Activated CD8-positive, alpha-beta T cell treated with anti-CD3 and anti-CD28 coated beads for 36 hours (primary cell): ENCODE measurements around the gene DDX10. TPM values are rescaled to one million over a fixed set of nuclear protein-coding genes. Genes with fewer than 3 reads are reported as not detected.

Experiments
- ATAC-seq: fragments of 200-7000 bp; cut with Tn5 transposase; one replicate; pipeline ENCODE4 v1.10.0; 2021; ENCODE audit warnings: mild to moderate bottlenecking, moderate library complexity
- CTCF ChIA-PET: fragments of 350-600 bp; sonication (Branson Sonifier 250); formaldehyde crosslinking; loops from one replicate; lab custom pipeline; 2021; ENCODE audit warnings: antibody characterized with exemption; lab: Charles Lee
- POLR2A ChIA-PET: fragments of 350-600 bp; sonication (Branson Sonifier 250); formaldehyde crosslinking; loops from one replicate; lab custom pipeline; 2021; ENCODE audit warnings: antibody characterized with exemption; lab: Charles Lee
- DNase-seq: peaks from one replicate; pipeline ENCODE4 v3.0.0-alpha.2; 2020
- H3K27ac Mint-ChIP-seq: one replicate; pipeline ENCODE4 v1.8.0; 2021; ENCODE audit warnings: mild to moderate bottlenecking, mixed read lengths
- H3K27me3 Mint-ChIP-seq: one replicate; pipeline ENCODE4 v1.8.0; 2021; ENCODE audit warnings: mixed read lengths
- H3K36me3 Mint-ChIP-seq: one replicate; pipeline ENCODE4 v1.8.0; 2021; ENCODE audit warnings: low read depth, mixed read lengths
- H3K4me1 Mint-ChIP-seq: one replicate; pipeline ENCODE4 v1.8.0; 2021; ENCODE audit warnings: low read depth, mixed read lengths
- H3K4me3 Mint-ChIP-seq: one replicate; pipeline ENCODE4 v1.8.0; 2021; ENCODE audit warnings: mild to moderate bottlenecking, moderate library complexity, mixed read lengths
- H3K9me3 Mint-ChIP-seq: one replicate; pipeline ENCODE4 v1.8.0; 2021; ENCODE audit warnings: mixed read lengths
- intact Hi-C: fragments of 100-400 bp; cut with micrococcal nuclease; formaldehyde crosslinking; loops from one replicate; pipeline ENCODE4 v1.10.0; 2022
- total RNA-seq, 2 experiments: library from RNA; stranded (reverse); gene quantifications; one replicate each; pipeline ENCODE4 v1.2.3, GENCODE V29; 2021
- TF ChIP-seq, protein P1 (sequence below): fragments of 200-600 bp; IDR thresholded peaks from one replicate; pipeline ENCODE4 v1.8.0; 2022; ENCODE audit warnings: antibody characterized with exemption, mild to moderate bottlenecking

Gene DDX10
- total RNA-seq, 2 experiments from 2014 or later, result 45.4 to 46.3 TPM

DNA sequence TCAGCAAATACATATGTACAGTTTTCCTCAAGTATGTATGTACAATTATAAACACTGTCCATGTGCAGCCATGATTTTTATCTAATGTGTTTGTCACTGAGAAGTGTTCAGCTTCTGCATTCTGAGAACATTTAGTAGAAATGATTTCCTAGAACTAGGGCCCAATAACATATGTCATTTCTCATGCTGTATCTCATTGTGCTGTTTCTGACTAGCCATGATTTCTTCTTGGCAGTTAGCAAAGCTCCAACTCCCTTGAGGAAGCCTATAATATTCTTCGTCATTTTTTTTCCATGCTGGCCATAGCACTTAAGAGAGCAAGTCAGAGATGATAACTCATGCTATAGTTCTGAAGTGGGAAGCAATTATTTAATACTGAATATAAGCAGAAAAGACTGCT, 187.8 kb downstream of the DDX10 start:
- no peak overlapping the region for H3K27ac Mint-ChIP-seq
- intact Hi-C loops, result loop anchor here (10.0 kb wide), 1 partner anchor 118 kb away; no protein-coding TSS in a partner anchor
- no peak for ATAC-seq

DNA sequence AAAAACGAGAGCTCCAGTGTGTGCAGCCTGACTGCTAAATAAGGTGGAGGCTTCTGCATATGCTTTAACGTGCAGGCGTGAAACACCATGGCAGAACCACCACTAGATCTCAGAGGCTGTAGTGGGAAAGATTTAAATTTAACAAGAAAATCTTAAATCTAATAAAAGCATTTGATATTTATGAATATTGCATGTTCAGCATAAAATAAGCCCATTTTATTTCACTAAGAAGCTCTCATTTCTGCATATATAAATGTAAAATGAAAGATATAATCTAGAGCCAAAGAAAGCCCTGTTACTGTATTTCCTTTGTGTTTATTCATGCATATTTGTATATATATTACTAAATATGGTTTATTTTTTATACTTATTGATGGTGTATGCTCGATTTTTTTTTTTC, 188.3 kb downstream of the DDX10 start:
- Mint-ChIP-seq H3K27ac (no peak overlapping the region), H3K4me1 (peaks cover 28% of the 10 kb centered on the region), H3K4me3 (no peak overlapping the region), H3K27me3 (no peaks in the 10 kb centered on the region), H3K9me3 (no peaks in the 10 kb centered on the region), H3K36me3 (peaks cover 4% of the 10 kb centered on the region)
- CTCF ChIA-PET, result interaction anchor here (1.1 to 1.4 kb wide), 2 partner anchors 16 to 119 kb away, joined by 3 to 5 read pairs; no protein-coding TSS in a partner anchor
- POLR2A ChIA-PET, result no interaction called here
- TF ChIP-seq, protein P1, sequence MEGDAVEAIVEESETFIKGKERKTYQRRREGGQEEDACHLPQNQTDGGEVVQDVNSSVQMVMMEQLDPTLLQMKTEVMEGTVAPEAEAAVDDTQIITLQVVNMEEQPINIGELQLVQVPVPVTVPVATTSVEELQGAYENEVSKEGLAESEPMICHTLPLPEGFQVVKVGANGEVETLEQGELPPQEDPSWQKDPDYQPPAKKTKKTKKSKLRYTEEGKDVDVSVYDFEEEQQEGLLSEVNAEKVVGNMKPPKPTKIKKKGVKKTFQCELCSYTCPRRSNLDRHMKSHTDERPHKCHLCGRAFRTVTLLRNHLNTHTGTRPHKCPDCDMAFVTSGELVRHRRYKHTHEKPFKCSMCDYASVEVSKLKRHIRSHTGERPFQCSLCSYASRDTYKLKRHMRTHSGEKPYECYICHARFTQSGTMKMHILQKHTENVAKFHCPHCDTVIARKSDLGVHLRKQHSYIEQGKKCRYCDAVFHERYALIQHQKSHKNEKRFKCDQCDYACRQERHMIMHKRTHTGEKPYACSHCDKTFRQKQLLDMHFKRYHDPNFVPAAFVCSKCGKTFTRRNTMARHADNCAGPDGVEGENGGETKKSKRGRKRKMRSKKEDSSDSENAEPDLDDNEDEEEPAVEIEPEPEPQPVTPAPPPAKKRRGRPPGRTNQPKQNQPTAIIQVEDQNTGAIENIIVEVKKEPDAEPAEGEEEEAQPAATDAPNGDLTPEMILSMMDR, result no peak
- ATAC-seq (no peak), DNase-seq (no peak)
- intact Hi-C loops, result loop anchor here (10.0 kb wide), 1 partner anchor 118 kb away; no protein-coding TSS in a partner anchor

More for the DNA sequence above, 187.8 kb downstream of the DDX10 start:
- Mint-ChIP-seq H3K27me3 (no peaks in the 10 kb centered on the region), H3K4me3 (no peak overlapping the region), H3K36me3 (peaks cover 2% of the 10 kb centered on the region), H3K4me1 (peaks cover 28% of the 10 kb centered on the region), H3K9me3 (no peaks in the 10 kb centered on the region)
- TF ChIP-seq, protein P1, result no peak
- CTCF ChIA-PET, result interaction anchor here (1.1 kb wide), 1 partner anchor 16 kb away, joined by 3 read pairs; no protein-coding TSS in a partner anchor
- POLR2A ChIA-PET, result no interaction called here
- no peak for DNase-seq

DNA sequence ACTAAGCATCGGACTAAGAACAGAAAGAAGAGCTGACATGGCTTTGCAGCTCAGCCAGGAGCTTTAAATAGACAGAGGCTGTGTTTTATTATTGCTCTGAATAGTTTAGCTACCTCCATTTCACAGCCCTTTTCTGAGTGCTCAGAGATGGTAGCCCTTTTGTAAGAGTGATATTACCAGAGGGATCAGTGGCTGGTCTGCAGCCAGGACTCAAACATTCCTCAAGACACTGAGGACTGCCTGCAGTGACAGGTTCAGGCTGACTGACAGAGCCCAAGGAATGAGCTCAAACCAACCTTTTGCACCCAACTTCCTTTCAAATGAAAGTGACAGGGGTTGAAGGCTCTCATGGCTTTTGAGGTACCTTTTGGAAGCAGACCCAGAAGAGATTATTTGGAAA, 189.0 kb downstream of the DDX10 start:
- Mint-ChIP-seq H3K4me3 (peak overlapping the region; percentile 71), H3K27ac (peak overlapping the region; percentile 93), H3K36me3 (peaks cover 5% of the 10 kb centered on the region), H3K9me3 (no peaks in the 10 kb centered on the region), H3K27me3 (no peaks in the 10 kb centered on the region), H3K4me1 (peaks cover 28% of the 10 kb centered on the region)
- ATAC-seq, result peak; percentile 48
- TF ChIP-seq, protein P1, result no peak
- ChIA-PET CTCF (interaction anchor here (0.8 to 1.4 kb wide), 2 partner anchors 120 to 854 kb away, joined by 3 to 5 read pairs; no protein-coding TSS in a partner anchor), POLR2A (interaction anchor here (1.3 kb wide), 1 partner anchor 10 kb away, joined by 3 read pairs; no protein-coding TSS in a partner anchor)
- DNase-seq, result peak; percentile 2
- intact Hi-C loops, result loop anchor here (10.0 kb wide), 1 partner anchor 119 kb away; no protein-coding TSS in a partner anchor

DNA sequence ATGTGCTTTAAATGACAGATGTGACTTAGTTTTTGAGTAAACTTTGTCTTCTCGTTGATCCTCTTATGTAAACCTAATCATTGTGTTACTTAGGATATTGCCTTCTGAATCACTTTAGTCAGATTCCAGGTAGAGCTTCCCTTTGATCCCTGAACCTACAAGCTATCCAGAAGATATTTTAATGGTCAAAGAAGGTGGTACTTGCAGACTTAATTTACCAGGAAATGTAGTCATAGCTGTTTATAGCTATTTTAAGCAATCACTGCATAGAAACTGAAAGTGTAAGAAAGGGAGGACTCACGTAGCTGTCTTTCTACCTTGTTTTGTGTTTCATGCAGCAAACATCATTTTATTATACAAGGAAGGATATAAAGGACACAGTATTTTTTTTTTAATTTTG, 189.5 kb downstream of the DDX10 start:
- CTCF ChIA-PET, result interaction anchor here (0.8 to 1.4 kb wide), 3 partner anchors 9 to 855 kb away, joined by 3 to 5 read pairs (median 4); no protein-coding TSS in a partner anchor

More for the DNA sequence above, 189.5 kb downstream of the DDX10 start:
- TF ChIP-seq, protein P1, result no peak
- POLR2A ChIA-PET, result interaction anchor here (1.3 kb wide), 1 partner anchor 10 kb away, joined by 3 read pairs; no protein-coding TSS in a partner anchor
- H3K27me3 Mint-ChIP-seq, result no peaks in the 10 kb centered on the region
- no peaks in the 10 kb centered on the region for H3K9me3 Mint-ChIP-seq
- ATAC-seq (peak; percentile 93), DNase-seq (no peak)
- H3K36me3 Mint-ChIP-seq, result peaks cover 5% of the 10 kb centered on the region
- peaks cover 28% of the 10 kb centered on the region for H3K4me1 Mint-ChIP-seq
- intact Hi-C loops, result loop anchor here (10.0 kb wide), 1 partner anchor 120 kb away; no protein-coding TSS in a partner anchor
- peak overlapping the region; percentile 93 for H3K27ac Mint-ChIP-seq
- peak overlapping the region; percentile 71 for H3K4me3 Mint-ChIP-seq
